K562 (cell line): Measurements from ENCODE around the gene HYAL1. TPM values are rescaled to one million over a fixed set of nuclear protein-coding genes. Genes with fewer than 3 reads are reported as not detected.

ENCODE experiments used
- BRF1 ChIP-seq: IDR thresholded peaks from 3 replicates; pipeline ENCODE4 v1.6.1; 2011; ENCODE audit warnings: borderline replicate concordance, mild to moderate bottlenecking; ENCODE audit not compliant: insufficient read length; ENCODE audit errors: extremely low read depth
- CCAR2 ChIP-seq: fragments of 200-400 bp; formaldehyde crosslinking; IDR thresholded peaks from 2 replicates; pipeline ENCODE4 v1.6.1; 2017; ENCODE audit warnings: mild to moderate bottlenecking, low read depth, low read length
- CREM ChIP-seq: IDR thresholded peaks from 2 replicates; pipeline ENCODE4 v1.6.1; 2014; ENCODE audit warnings: antibody characterized with exemption, low read depth
- ELF1 ChIP-seq: fragments of 200-800 bp; sonication (Bioruptor generic); IDR thresholded peaks from 2 replicates; pipeline ENCODE4 v1.6.1; 2016; ENCODE audit warnings: missing genetic modification characterization, missing compliant biosample characterization
- EWSR1 ChIP-seq: fragments of 450-650 bp; IDR thresholded peaks from 2 replicates; pipeline ENCODE4 v1.6.1; 2018; ENCODE audit warnings: borderline replicate concordance, mild to moderate bottlenecking, low read depth, moderate library complexity; ENCODE audit not compliant: partially characterized antibody
- EZH2 ChIP-seq: IDR thresholded peaks from 2 replicates; pipeline ENCODE4 v1.6.1; 2012; ENCODE audit warnings: low read depth, mild to moderate bottlenecking, inconsistent platforms, low read length, borderline replicate concordance
- GABPA ChIP-seq: fragments of 200-800 bp; sonication (Bioruptor generic); conservative IDR thresholded peaks from 2 replicates; pipeline ENCODE4 v1.6.1; 2016; ENCODE audit warnings: low read depth, missing genetic modification characterization, missing compliant biosample characterization
- GABPB2 ChIP-seq: fragments of 250-450 bp; sonication (Bioruptor Pico); conservative IDR thresholded peaks from 2 replicates; pipeline ENCODE4 v1.5.1; 2021; ENCODE audit warnings: mild to moderate bottlenecking
- KDM5B ChIP-seq: fragments of 200-600 bp; sonication (generic); IDR thresholded peaks from 2 replicates; pipeline ENCODE4 v1.6.1; 2012; ENCODE audit warnings: low read depth, mild to moderate bottlenecking, moderate library complexity, low read length, control low read depth, inconsistent platforms; ENCODE audit not compliant: insufficient replicate concordance
- LCOR ChIP-seq: sonication (generic); formaldehyde crosslinking; IDR thresholded peaks from 2 replicates; pipeline ENCODE4 v1.8.0; 2022; ENCODE audit warnings: mild to moderate bottlenecking, missing genetic modification reagents
- MXI1 ChIP-seq: IDR thresholded peaks from 2 replicates; pipeline ENCODE4 v1.6.1; 2011; ENCODE audit warnings: low read depth, mild to moderate bottlenecking, improper control_type of control experiment, low read length
- NRF1 ChIP-seq, 2 experiments: fragments of 450-650 bp; IDR thresholded peaks in 1 of 2; conservative IDR thresholded peaks in 1 of 2; 2 replicates each; pipeline ENCODE4 v1.6.1; 2014; ENCODE audit warnings: mild to moderate bottlenecking in 2 of 2
- RBM25 ChIP-seq: fragments of 200-400 bp; formaldehyde crosslinking; IDR thresholded peaks from 2 replicates; pipeline ENCODE4 v1.6.1; 2018; ENCODE audit warnings: low read length, low read depth, moderate library complexity; ENCODE audit not compliant: severe bottlenecking
- SNIP1 ChIP-seq: fragments of 450-650 bp; IDR thresholded peaks from 2 replicates; pipeline ENCODE4 v1.7.1; 2017; ENCODE audit warnings: low read depth, mild to moderate bottlenecking
- SP2 ChIP-seq: IDR thresholded peaks from 2 replicates; pipeline ENCODE4 v1.6.1; 2011; ENCODE audit warnings: mild to moderate bottlenecking, low read depth, low read length, moderate library complexity; ENCODE audit not compliant: poor library complexity, severe bottlenecking; ENCODE audit errors: extremely low read depth
- SRSF1 ChIP-seq: fragments of 200-400 bp; formaldehyde crosslinking; IDR thresholded peaks from 2 replicates; pipeline ENCODE4 v1.6.1; 2017; ENCODE audit warnings: mild to moderate bottlenecking, low read depth, low read length, moderate library complexity
- SUPT5H ChIP-seq: fragments of 450-650 bp; IDR thresholded peaks from 2 replicates; pipeline ENCODE4 v1.6.1; 2016
- TCF7 ChIP-seq: sonication (generic); IDR thresholded peaks from 2 replicates; pipeline ENCODE4 v1.6.1; 2016; ENCODE audit warnings: antibody characterized with exemption, borderline replicate concordance
- polyA plus RNA-seq, 8 experiments: library from polyadenylated mRNA; depleted of rRNA in 4 of 8; stranded (reverse) in 5 of 8; unstranded in 3 of 8; fragments of >200 nt; fragmentation: Nextera tagmentation in 2 of 8; fragmentation: Illumina TruSeq in 1 of 8; extraction: Ambion mirVana in 2 of 8; extraction: Trizol in 1 of 8; gene quantifications; 2 replicates each; pipeline versions ENCODE4 v1.2.1 to v1.2.3, GENCODE V29; 2011 to 2014; ENCODE audit warnings: inconsistent platforms in 1 of 8, missing spikeins in 1 of 8
- total RNA-seq, 7 experiments: library from RNA; depleted of rRNA in 6 of 7; stranded (reverse); fragments of >200 nt in 6 of 7; fragmentation: Illumina TruSeq in 2 of 7; extraction: Trizol in 2 of 7; gene quantifications; 2 replicates each; pipeline versions ENCODE4 v1.2.1 to v1.2.3, GENCODE V29; 2011 to 2021; ENCODE audit warnings: low replicate concordance in 1 of 7
- TF ChIP-seq, protein P1 (sequence below): fragments of 450-650 bp; IDR thresholded peaks from 2 replicates; pipeline ENCODE4 v1.7.1; 2018; ENCODE audit warnings: mild to moderate bottlenecking, low read depth; ENCODE audit not compliant: partially characterized antibody
- TF ChIP-seq, protein P2 (sequence below): fragments of 450-650 bp; conservative IDR thresholded peaks from 2 replicates; pipeline ENCODE4 v1.6.1; 2016; ENCODE audit warnings: missing genetic modification characterization, low read depth, mild to moderate bottlenecking, missing compliant biosample characterization, moderate library complexity
- TF ChIP-seq, protein P3 (sequence below): fragments of 250-450 bp; sonication (Bioruptor Pico); IDR thresholded peaks from 2 replicates; pipeline ENCODE4 v1.5.0; 2021
- TF ChIP-seq, protein P4 (sequence below), 2 experiments: fragments of 450-650 bp; conservative IDR thresholded peaks; 2 replicates each; pipeline ENCODE4 v1.6.1; 2017; ENCODE audit warnings: mild to moderate bottlenecking in 2 of 2, moderate library complexity in 2 of 2

Gene HYAL1
- total and polyA plus RNA-seq, 9 of the 15 experiments (the other 6 are each of a cell fraction or from before 2014, with no cell fraction given), result 1.4 to 8.5 (median 4.7) TPM

DNA sequence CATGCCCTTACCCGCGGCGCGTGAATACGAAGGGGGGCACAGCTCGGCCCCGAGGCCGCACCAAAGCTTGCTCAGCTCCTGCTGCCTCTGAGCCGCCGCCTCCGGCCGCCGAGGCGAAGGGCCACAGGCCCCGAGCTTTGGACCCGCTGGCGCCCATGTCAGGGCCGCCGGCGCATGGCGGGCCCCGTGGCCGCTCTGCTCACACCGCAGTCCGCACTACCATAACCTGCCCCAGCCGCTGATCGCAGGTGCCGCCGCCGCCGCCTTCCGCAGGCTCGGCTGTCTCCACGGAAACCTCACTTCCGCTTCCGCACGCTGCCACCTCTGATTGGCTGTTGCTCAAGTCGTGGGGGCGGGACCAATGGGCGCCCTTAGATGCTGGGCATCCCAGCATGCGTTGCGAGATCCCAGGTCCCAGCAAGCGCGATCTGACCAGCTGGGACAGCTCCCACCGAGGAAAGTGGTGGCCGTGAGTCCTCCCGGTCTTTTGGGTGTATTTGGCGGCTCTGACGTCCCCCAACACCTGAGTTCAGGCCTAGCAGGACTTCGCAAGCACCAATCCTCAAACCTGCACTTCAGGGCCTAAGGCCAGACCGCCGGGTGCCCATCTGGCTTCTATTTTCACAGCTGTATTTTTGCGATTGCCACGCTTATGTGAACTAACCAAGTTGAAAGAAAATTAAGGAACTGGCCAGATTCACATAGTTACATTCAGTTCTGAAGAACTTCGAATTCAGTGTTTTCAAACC is 24.7 kb upstream of the HYAL1 start, which contains the start of gene TUSC2 (continued):
- TF ChIP-seq, protein P1, sequence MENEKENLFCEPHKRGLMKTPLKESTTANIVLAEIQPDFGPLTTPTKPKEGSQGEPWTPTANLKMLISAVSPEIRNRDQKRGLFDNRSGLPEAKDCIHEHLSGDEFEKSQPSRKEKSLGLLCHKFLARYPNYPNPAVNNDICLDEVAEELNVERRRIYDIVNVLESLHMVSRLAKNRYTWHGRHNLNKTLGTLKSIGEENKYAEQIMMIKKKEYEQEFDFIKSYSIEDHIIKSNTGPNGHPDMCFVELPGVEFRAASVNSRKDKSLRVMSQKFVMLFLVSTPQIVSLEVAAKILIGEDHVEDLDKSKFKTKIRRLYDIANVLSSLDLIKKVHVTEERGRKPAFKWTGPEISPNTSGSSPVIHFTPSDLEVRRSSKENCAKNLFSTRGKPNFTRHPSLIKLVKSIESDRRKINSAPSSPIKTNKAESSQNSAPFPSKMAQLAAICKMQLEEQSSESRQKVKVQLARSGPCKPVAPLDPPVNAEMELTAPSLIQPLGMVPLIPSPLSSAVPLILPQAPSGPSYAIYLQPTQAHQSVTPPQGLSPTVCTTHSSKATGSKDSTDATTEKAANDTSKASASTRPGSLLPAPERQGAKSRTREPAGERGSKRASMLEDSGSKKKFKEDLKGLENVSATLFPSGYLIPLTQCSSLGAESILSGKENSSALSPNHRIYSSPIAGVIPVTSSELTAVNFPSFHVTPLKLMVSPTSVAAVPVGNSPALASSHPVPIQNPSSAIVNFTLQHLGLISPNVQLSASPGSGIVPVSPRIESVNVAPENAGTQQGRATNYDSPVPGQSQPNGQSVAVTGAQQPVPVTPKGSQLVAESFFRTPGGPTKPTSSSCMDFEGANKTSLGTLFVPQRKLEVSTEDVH, result peak; percentile 61
- TF ChIP-seq TCF7 (no peak), SRSF1 (0 out of 2 replicates have a peak, but pooled peaks have one; percentile 36), CCAR2 (no peak), GABPA (tag) (peak; percentile 94), LCOR (0 out of 2 replicates have a peak, but pooled peaks have one; percentile 37), KDM5B (peak; percentile 60), NRF1 (conservative IDR thresholded peaks at IDR 0.05 in 1 of 2, IDR thresholded peaks at IDR 0.05 in 1 of 2) (peak; percentile 62 to 67), SNIP1 (no peak), ELF1 (tag) (peak; percentile 69), MXI1 (peak; percentile 37; the same call in 1 of the 2 replicates), GABPB2 (CRISPR knock-in tag) (no peak), SP2 (peak; percentile 52), EZH2 (no peak), RBM25 (peak; percentile 46), BRF1 (no peak), EWSR1 (no peak), SUPT5H (peak; percentile 33), CREM (peak; percentile 92)
- TF ChIP-seq, protein P2, sequence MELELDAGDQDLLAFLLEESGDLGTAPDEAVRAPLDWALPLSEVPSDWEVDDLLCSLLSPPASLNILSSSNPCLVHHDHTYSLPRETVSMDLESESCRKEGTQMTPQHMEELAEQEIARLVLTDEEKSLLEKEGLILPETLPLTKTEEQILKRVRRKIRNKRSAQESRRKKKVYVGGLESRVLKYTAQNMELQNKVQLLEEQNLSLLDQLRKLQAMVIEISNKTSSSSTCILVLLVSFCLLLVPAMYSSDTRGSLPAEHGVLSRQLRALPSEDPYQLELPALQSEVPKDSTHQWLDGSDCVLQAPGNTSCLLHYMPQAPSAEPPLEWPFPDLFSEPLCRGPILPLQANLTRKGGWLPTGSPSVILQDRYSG (tag), result no peak
- TF ChIP-seq, protein P3, sequence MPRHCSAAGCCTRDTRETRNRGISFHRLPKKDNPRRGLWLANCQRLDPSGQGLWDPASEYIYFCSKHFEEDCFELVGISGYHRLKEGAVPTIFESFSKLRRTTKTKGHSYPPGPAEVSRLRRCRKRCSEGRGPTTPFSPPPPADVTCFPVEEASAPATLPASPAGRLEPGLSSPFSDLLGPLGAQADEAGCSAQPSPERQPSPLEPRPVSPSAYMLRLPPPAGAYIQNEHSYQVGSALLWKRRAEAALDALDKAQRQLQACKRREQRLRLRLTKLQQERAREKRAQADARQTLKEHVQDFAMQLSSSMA (CRISPR knock-in tag), result peak; percentile 64; the same call in 1 of the 2 replicates
- TF ChIP-seq, protein P4, sequence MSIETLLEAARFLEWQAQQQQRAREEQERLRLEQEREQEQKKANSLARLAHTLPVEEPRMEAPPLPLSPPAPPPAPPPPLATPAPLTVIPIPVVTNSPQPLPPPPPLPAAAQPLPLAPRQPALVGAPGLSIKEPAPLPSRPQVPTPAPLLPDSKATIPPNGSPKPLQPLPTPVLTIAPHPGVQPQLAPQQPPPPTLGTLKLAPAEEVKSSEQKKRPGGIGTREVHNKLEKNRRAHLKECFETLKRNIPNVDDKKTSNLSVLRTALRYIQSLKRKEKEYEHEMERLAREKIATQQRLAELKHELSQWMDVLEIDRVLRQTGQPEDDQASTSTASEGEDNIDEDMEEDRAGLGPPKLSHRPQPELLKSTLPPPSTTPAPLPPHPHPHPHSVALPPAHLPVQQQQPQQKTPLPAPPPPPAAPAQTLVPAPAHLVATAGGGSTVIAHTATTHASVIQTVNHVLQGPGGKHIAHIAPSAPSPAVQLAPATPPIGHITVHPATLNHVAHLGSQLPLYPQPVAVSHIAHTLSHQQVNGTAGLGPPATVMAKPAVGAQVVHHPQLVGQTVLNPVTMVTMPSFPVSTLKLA (conservative IDR thresholded peaks at IDR 0.05), result peak; percentile 74 to 84
